ENCODE data around the gene TMEM238.

Gene TMEM238

DNA sequence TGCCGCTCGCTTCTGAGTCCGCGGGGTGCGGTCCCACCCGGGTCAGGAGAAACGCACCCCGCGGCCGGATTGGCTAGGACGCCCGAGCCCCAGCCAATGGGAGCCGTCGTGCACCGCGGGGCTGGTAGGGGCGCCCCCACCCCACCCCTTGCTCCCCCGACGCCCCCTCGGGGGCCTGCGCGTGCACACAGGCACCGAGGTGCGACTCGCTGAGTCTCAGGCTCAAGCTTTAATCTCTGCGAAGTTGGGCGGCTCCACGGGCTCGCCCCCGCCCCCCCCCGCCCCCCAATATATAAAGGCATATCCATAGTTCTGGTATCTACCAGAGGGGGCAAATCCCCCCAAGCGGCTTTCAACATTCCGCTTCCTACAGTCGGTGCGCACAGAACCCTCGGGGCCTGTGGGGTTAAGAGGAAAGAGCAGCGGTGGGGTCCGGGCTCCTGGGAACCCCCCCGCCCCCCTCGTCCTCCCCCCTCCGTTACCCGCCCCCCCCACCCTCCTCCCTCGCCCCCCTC is 29.3 kb downstream of the TMEM238 start, which contains the start of gene COX6B2:
Gene COX6B2, minus strand, starts transcription at position 22 of the 515 bp plus-strand sequence. CDS start 198 bp downstream, outside the sequence.
- no peak for DNase-seq

- DNase-seq: peak; percentile 57
These were observed 30.0 kb downstream of the TMEM238 start for GRCh38 chr19:55353803-55354697.

DNA sequence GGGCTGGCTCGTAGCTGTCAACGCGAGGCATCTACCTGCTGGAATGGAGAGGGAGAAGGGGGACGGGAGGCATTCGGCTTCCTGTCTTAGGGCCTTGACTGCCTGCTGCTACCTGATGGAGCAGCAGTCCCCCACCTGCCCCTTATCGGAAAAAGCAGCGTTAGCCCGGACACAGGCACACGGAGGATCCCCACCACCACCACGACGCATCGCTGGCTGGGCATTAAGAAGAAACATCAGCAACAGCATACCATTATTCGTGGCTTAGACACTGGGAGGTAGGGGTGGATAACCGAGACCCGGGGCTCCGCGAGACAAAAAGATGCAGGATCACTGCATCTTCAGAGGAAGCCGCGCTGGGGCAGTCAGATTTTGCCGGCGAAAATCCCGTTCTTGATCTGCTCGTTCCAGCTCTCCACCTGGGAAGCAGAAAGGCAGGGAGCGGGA is 30.7 kb downstream of the TMEM238 start:
- no peak for DNase-seq

DNA sequence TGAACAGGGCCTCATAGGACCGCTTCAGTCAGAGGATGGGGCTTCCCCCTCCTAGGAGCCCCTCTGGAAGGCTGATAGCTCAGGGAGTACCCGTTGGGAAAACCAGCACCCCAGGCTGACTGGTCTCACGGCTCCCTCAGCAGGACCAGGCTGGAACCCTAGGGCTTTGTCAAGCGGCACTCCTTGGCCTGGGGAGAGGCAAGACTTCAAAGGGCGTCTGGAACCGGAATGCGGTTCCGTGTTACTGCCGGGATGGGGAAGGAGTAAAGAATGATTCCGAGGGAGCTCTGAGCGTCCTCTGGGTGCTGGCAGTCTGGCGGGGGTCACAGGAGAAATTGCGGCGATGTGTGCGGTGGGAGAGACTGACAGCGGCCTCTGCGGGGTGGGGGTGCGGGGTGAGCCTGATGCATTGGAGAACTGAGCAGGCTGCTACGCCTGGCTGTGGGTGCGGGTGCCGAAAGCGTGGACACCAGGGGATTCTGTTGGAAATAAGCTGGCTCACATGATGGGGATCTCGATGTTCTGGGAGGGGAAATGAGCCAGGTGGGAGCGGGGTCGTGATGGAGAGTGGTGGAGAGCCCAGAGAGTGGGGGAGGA is 31.4 kb downstream of the TMEM238 start:
- DNase-seq: no peak

GRCh38 chr19:55352040-55352439 is 32.1 kb downstream of the TMEM238 start:
- DNase-seq: no peak

DNA sequence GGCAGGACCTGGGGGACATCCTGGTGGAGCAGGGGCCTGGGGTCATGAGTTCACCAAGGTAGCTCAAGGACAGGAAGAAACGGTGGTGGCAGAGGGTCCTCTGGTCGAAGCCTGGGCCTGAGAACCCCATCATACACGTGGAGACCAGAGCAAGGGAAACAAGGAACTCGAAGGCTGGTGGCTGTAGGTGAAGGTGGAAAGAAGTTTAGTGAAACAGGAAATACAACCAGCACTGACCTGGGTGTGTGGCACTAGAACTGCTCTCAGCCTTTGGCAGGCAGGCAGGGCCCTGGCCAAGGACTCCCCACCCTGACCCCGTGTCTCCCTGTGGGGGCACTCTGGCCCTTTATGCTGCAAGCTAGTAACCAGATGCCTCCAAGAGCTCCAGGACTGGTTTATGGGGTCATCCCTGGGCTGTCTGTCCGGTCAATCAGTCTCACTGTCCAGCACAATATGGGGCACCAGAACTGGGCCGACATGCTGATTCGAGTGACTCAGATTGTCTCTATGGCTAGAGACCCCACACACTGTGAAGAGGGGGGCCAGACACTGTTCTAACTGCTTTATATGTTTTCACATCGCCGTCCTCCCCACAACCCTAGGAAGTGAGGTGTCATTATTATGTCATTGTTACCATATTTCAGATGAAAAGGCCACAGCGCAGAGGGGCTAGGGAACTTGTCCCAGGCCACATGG is 33.3 kb downstream of the TMEM238 start:
- DNase-seq: no peak

GRCh38 chr19:55348317-55349034 is 35.6 kb downstream of the TMEM238 start:
- DNase-seq: no peak

- DNase-seq: no peak
These were observed 36.6 kb downstream of the TMEM238 start for GRCh38 chr19:55347442-55348009.

GRCh38 chr19:55346725-55347441 is 37.2 kb downstream of the TMEM238 start:
- DNase-seq: no peak

DNA sequence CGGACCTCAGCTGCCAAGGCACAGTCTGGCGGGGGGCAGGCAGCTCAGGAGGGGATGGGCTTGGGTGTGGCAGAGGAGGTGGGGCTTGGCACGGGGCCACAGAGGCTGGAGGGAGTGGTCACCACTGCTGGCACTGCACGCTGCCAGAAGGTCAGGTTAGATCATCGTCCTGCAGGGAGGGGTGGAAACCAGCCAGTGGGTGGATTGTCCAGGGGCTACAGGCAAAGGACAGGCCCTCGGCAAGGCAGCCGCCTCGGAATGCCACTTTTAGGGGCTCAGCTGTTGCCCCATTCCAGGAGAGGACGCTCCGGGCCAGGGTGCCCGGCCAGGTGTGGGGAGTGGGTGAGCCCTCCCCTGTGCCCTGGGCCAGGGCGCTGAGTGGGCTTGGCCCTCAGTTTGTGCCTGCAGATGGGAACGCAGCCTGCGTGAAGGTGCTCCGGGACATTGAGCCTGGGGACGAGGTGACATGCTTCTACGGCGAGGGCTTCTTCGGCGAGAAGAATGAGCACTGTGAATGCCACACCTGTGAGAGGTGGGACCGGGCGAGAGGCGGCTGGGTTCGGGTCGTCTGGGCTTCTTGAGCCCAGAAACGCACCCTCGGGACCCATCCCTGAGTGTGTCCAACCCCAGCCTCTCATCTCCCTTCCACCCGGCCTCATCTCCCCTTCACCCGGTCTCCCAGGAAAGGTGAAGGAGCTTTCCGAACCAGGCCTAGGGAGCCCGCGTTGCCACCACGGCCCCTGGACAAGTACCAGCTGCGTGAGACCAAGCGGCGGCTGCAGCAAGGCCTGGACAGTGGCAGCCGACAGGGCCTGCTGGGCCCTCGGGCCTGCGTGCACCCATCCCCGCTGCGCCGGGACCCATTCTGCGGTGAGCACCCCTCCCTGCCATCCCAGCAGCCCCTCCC is 38.0 kb downstream of the TMEM238 start:
- DNase-seq: no peak

- DNase-seq: no peak
These were observed 38.8 kb downstream of the TMEM238 start for GRCh38 chr19:55345101-55345817.

- no peak for DNase-seq
These were observed 39.6 kb downstream of the TMEM238 start for GRCh38 chr19:55344444-55344843.

DNA sequence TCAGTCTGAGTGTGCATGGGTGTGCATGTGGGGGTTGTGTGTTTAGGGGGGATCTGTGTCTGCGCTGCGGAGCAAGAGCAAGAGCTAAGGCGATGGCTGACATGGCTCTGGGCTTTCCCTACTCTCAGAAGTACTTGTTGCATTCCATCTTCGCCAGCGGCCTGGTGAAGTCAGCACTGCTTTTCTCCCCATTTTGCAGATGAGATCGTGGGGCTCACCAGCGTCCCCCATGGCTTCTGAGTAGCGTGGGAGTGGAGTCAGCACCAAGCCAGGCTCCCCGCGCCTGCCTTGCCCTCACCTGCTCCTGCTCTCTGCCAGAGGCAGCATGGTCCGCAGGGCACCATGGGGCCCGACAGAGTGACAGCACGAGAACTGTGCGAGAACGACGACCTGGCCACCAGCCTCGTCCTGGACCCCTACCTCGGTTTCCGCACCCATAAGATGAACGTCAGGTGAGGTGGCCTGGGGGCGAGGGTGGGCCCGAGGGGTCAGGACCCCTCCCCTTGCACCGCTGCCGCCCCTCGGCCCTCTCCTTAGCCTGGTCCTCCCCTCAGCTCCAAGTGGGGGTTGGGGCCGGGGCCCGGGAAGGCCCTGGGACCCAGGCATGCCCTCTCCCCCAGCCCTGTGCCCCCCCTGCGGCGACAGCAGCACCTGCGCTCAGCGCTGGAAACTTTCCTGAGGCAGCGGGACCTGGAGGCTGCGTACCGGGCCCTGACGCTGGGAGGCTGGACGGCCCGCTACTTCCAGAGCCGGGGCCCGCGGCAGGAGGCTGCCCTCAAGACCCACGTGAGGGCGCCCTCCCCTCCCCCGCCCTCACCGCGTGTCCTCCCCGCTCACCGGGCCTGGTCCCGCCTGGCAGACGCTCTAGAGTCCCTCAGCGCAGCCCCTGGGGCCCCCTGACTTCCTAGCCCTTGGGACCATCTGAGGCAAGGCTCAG is 42.2 kb downstream of the TMEM238 start:
- DNase-seq: no peak

DNA sequence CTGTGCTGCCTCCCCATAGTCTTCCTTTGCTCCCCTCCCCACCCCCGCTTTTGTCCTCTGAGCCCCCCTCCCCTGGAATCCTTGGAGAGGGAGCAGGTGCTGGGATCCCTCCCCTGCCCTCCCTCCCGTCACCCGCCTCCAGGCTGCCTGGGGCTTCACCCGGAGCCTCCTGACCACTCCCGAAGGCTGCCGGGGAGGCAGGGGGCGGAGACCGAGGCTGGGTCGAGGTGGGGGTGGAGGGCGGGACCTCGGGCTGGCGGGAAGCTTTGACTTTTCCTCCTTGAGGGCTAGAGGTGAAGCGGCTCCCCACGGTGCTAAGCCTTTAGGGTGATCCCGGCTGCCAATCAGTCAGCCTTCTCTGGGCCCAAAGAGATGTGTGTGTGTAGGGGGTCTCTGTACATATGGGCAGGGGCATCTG is 42.9 kb downstream of the TMEM238 start:
- DNase-seq: peak; percentile 15

DNA sequence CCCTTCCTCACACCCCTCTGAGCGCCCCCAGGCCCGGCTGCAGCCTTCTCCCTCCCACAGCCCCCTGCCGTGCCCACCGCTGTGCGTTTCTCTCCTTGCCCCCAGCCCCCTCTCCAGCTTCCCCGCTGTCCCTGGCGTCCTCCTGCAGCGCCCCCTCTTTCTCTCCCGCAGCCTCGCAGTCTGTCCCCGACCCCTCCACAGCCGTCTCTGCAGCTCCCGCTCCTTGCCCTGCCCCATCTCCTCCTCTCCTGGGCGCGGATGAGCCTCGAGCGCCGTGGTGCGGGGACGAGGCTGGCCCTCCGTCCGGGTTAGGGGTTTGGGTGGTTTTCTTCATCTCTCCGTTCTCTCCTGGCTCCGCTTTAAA is 43.3 kb downstream of the TMEM238 start:
- no peak for DNase-seq

DNA sequence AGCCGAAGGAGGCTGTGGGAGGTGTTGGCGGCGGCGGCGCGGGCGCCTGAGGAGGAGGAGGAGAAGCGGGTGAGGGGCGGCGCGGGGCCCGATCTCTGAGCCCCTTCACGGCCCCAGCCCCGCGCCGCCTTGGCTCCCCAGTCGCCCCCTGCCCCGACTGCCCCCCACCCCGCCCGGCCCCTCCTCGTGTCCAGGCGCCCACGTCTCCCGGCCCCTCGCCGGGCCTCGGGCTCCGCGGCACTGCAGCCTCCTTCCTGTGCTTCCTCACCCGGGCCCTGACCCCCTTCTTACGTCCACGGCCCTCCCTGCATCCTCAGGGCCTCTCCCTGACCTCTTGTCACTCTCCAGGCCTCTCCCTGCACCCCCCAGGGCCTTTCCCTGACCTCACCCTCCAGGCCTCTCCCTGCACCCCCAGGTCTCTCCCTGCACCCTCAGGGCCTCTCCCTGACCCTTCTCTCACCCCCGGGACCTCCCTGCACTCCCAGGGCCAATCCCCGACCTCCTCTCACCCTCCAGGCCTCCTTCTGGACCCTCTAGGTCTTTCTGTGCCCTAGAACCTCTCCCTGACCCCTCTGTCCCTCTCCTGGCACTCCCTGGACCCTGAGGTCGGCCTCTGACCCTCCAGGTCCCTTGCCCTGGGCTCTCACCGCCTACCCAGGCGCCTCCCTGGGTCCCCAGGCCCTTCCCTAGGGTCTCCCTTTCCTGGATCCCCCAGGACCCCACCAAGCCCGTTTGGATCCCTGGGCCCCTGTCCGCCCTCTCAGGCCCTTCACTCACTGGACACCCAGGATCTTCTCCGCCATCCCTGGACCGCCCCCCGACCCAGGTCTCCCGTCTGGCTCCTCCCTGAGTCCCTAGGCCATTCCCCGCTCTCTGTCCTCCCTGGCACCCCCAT is 44.0 kb downstream of the TMEM238 start:
- no peak for DNase-seq

DNA sequence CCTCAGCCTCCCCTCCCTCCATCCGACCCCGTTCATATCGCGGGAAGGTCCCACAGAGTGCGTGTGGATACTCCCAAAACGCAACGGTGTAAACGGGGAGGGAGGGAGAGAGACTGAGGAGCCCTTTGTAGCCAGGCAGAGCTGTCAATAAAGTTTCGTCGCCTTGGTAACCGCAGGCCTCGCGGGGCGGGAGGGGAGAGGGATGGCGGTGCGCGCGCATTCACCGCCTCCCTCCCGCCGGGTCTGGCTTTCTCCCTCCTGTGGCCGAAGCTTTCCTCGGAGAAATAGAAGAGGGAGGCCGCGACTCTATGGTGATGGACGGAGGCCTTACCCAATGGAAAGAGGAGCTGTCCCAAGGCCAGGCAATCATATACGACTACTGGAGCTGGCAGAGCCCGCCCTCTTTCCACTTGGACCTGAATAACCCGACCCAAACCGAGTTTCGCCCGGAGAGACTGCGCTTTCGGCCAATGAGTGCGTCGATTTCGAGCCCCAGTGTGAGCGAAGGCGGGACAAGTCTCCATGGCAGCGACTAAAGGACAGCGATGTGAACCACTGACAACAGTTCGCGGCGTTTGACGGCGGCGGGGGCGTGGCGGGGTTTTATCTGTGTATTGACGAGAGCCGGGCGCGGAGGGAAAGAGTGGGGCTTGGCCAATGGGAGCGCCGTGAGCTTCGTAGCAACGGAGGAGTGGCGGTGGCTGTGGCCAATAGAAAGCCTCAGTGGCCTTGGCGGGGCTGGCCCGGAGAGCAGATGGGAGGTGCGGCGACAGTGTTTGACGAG is 44.8 kb downstream of the TMEM238 start, which contains the start of gene KMT5C:
Gene KMT5C, plus strand, starts transcription at position 772 of the 784 bp plus-strand sequence. CDS start 2,061 bp downstream, outside the sequence.
- DNase-seq: peak; percentile 100

Data from activated effector memory CD4-positive, alpha-beta T cell treated with Interleukin-2 at 50 U/mL for 16 hours (primary cell).